ENCODE results near the gene ZNF837. TPM values are rescaled to one million over a fixed set of nuclear protein-coding genes. Genes with fewer than 3 reads are reported as not detected.

ZNF837 gene
- total and polyA plus RNA-seq, 2 donors (not counting 1 experiment from before 2014, with no cell fraction given): 0.27 to 1.8 TPM

GRCh38 chr19:58354478-58355030 lies 26.3 kb downstream of the ZNF837 start:
- Histone ChIP-seq H3K27me3 (ENCODE audit: control insufficient read depth, insufficient read depth, low read length) (no peaks in the 10 kb centered on the region), H3K27ac (ENCODE audit: insufficient read depth, low read length) (no peak overlapping the region), H3K9me3 (ENCODE audit: control insufficient read depth, insufficient read depth, low read depth, low read length) (no peaks in the 10 kb centered on the region), H3K36me3 (ENCODE audit: control insufficient read depth, insufficient read depth, low read length) (peaks cover 2% of the 10 kb centered on the region), H3K4me3 (replicated peaks in 1 of 4; ENCODE audit: control extremely low read depth in 1 of 4, insufficient read depth in 1 of 4, low read depth in 3 of 4, low read length in 4 of 4) (no peak overlapping the region), H3K4me2 (ENCODE audit: extremely low read depth, insufficient read depth, low read length) (no peak overlapping the region), H3K4me1 (ENCODE audit: control insufficient read depth, extremely low read depth, insufficient read depth, low read length) (no peaks in the 10 kb centered on the region), H3K9ac (ENCODE audit: insufficient read depth, low read length) (no peak overlapping the region), H4K20me1 (ENCODE audit: control insufficient read depth, extremely low read depth, insufficient read depth, low read length) (no peaks in the 10 kb centered on the region), H2AFZ (ENCODE audit: low read length) (no peak overlapping the region), H3K79me2 (ENCODE audit: control insufficient read depth, insufficient read depth, low read length) (no peaks in the 10 kb centered on the region)
- DNase-seq (ENCODE audit: low read depth in 2 of 2): no peak
- no peak for TF ChIP-seq CTCF (conservative IDR thresholded peaks at IDR 0.05 in 1 of 2, IDR thresholded peaks at IDR 0.05 in 1 of 2; ENCODE audit: low read depth in 1 of 2, low read length in 2 of 2)
- no peak for TF ChIP-seq EZH2 (IDR thresholded peaks at IDR 0.05; ENCODE audit: low read length, missing control alignments)

- Histone ChIP-seq H2AFZ (ENCODE audit: low read length) (no peak overlapping the region), H4K20me1 (ENCODE audit: control insufficient read depth, extremely low read depth, insufficient read depth, low read length) (no peaks in the 10 kb centered on the region), H3K4me3 (replicated peaks in 1 of 4; ENCODE audit: control extremely low read depth in 1 of 4, insufficient read depth in 1 of 4, low read depth in 3 of 4, low read length in 4 of 4) (no peak overlapping the region), H3K4me2 (ENCODE audit: extremely low read depth, insufficient read depth, low read length) (no peak overlapping the region), H3K27ac (ENCODE audit: insufficient read depth, low read length) (no peak overlapping the region), H3K4me1 (ENCODE audit: control insufficient read depth, extremely low read depth, insufficient read depth, low read length) (no peaks in the 10 kb centered on the region), H3K79me2 (ENCODE audit: control insufficient read depth, insufficient read depth, low read length) (no peaks in the 10 kb centered on the region), H3K36me3 (ENCODE audit: control insufficient read depth, insufficient read depth, low read length) (peaks cover 2% of the 10 kb centered on the region), H3K9ac (ENCODE audit: insufficient read depth, low read length) (no peak overlapping the region), H3K9me3 (ENCODE audit: control insufficient read depth, insufficient read depth, low read depth, low read length) (no peaks in the 10 kb centered on the region), H3K27me3 (ENCODE audit: control insufficient read depth, insufficient read depth, low read length) (no peaks in the 10 kb centered on the region)
- DNase-seq (ENCODE audit: low read depth in 2 of 2): no peak
- TF ChIP-seq EZH2 (IDR thresholded peaks at IDR 0.05; ENCODE audit: low read length, missing control alignments) (no peak), CTCF (conservative IDR thresholded peaks at IDR 0.05 in 1 of 2, IDR thresholded peaks at IDR 0.05 in 1 of 2; ENCODE audit: low read depth in 1 of 2, low read length in 2 of 2) (no peak)
Observed at GRCh38 chr19:58353717-58354477, 26.9 kb downstream of the ZNF837 start.

- Histone ChIP-seq H3K27ac (ENCODE audit: insufficient read depth, low read length) (no peak within 1 kb of the TSS), H3K9ac (ENCODE audit: insufficient read depth, low read length) (no peak within 1 kb of the TSS), H3K79me2 (ENCODE audit: control insufficient read depth, insufficient read depth, low read length) (no peaks in the 10 kb centered on the region), H2AFZ (ENCODE audit: low read length) (no peak within 1 kb of the TSS), H3K36me3 (ENCODE audit: control insufficient read depth, insufficient read depth, low read length) (peaks cover 2% of the 10 kb centered on the region), H4K20me1 (ENCODE audit: control insufficient read depth, extremely low read depth, insufficient read depth, low read length) (no peaks in the 10 kb centered on the region), H3K4me1 (ENCODE audit: control insufficient read depth, extremely low read depth, insufficient read depth, low read length) (no peaks in the 10 kb centered on the region), H3K4me2 (ENCODE audit: extremely low read depth, insufficient read depth, low read length) (no peak within 1 kb of the TSS), H3K4me3 (replicated peaks in 1 of 4; ENCODE audit: control extremely low read depth in 1 of 4, insufficient read depth in 1 of 4, low read depth in 3 of 4, low read length in 4 of 4) (no peak within 1 kb of the TSS), H3K27me3 (ENCODE audit: control insufficient read depth, insufficient read depth, low read length) (no peaks in the 10 kb centered on the region), H3K9me3 (ENCODE audit: control insufficient read depth, insufficient read depth, low read depth, low read length) (no peaks in the 10 kb centered on the region)
- TF ChIP-seq EZH2 (IDR thresholded peaks at IDR 0.05; ENCODE audit: low read length, missing control alignments) (no peak), CTCF (conservative IDR thresholded peaks at IDR 0.05 in 1 of 2, IDR thresholded peaks at IDR 0.05 in 1 of 2; ENCODE audit: low read depth in 1 of 2, low read length in 2 of 2) (no peak)
- DNase-seq (ENCODE audit: low read depth in 2 of 2): no peak
Observed at GRCh38 chr19:58352760-58353671, 27.8 kb downstream of the ZNF837 start, which contains the start of gene A1BG. TSS of gene A1BG (minus strand) at chr19:58353492. CDS start at chr19:58353437, 55 bp downstream.
